SK-N-MC (cell line): Measurements from ENCODE around the gene LINS1.

ENCODE experiments used
- EZH2 ChIP-seq: fragments of 200-600 bp; sonication (generic); IDR thresholded peaks from one replicate; pipeline ENCODE4 v1.6.1; 2017; ENCODE audit warnings: antibody characterized with exemption
- FOXP2 ChIP-seq: optimal IDR thresholded peaks from 2 replicates; pipeline ENCODE3; 2011; ENCODE audit warnings: mild to moderate bottlenecking, moderate library complexity; ENCODE audit not compliant: insufficient read depth; ENCODE audit errors: extremely low read length, control extremely low read depth
- POLR2AphosphoS5 ChIP-seq: IDR thresholded peaks from 2 replicates; pipeline ENCODE4 v1.6.1; 2012; ENCODE audit warnings: mild to moderate bottlenecking, low read depth, low read length, borderline replicate concordance

DNA sequence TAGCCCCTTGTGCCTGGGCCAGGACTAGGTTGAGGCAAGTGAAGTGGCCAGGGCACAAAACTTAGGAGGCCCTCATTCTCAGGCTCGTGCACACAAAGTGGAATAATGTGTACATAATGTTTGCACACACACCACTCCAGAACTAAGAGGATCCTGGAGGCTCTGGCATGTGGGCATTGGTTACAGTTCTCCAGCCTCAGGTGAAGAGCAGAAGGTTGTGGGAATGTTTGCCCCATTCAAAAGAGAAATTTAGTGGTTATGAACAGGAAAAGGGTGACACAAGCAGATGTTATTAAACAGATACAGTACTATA is 31.7 kb upstream of the LINS1 start:
- TF ChIP-seq EZH2 (no peak), POLR2AphosphoS5 (no peak), FOXP2 (no peak)
